GM21360 (cell line): Measurements from ENCODE around the gene MARCHF6.
"Not testable (repeated sequence)": the region's sequence is repeated elsewhere in the genome, so short reads cannot be mapped to it uniquely, and the experiment has no call there.

ENCODE experiments used
- ATAC-seq: cut with Tn5 transposase; IDR thresholded peaks from one replicate; pipeline ENCODE4 v1.9.1; 2021; ENCODE audit warnings: mild to moderate bottlenecking, moderate library complexity; ENCODE audit not compliant: unreplicated experiment

Gene MARCHF6

GRCh38 chr5:10344461-10345106, 8.9 kb upstream of the MARCHF6 start:
- not testable (repeated sequence) for ATAC-seq

DNA sequence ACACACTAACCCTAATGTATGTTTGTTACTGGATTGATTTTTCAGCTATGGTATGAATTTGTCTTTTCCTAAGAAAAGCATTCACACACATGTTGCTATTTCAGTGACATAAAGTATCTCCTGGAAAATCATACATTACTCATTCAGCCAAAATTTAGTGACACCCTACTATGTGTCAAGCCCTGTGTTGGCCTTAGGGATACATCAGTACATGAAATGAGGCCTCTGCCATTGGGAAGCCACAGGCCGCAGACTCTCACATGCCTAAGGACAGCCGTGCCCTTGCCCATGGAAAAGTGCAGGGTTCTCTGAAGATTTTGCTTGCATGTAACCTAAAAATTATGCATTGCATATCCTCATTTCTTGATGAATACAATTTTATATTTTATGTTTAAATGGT, 5.2 kb upstream of the MARCHF6 start:
- ATAC-seq: no peak

DNA sequence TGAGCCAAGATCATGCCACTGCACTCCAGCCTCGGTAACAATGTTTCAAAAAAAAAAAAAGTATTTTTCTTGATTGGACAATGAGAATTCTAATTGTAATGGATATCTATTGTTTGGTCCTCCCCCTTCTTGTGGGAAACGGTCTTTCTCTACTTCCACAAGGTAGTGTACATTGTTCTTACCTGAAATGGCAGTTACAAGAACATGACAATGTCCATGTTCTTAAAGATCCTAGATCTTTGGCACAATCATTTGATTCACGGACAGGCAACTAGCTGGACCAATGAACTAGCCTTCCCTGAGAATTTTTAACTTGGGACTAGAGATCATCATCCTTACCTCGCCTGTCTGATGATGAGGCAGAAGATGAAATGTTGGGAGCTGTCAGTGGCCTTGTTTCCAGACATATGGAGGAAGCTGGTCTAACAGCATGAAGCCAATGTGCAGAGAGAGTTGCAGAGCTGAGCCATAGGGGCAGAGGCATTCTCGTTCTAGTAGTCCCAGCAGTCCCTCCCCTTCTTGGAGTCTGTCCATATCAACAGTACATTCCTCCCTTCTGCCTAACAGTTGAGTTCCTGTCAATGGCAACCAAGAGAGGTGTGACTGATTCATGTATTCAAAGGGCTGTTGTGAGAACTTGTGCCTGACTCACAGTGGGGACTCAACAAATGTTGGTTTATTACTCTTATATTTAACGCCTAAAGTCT, 2.1 kb upstream of the MARCHF6 start:
- no peak for ATAC-seq

DNA sequence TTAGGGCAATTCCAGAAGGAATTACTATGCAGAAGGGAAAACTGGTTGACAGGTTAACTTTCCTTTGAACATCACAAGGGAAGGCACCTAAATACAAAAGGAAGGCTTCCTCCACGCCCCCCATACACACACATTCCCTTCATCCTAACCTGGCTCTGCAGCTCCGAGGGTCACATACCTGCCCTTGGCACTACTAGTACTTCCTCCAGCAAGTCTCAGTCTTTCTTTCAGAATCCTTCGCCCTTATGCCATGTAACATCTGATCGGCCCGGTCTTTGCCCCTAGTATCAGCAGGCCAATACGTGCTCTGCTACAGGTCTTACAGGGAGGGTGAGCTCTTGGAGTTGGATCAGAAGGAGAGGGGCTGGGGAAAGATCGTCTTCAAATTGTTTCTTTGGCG, 1.6 kb upstream of the MARCHF6 start:
- no peak for ATAC-seq

DNA sequence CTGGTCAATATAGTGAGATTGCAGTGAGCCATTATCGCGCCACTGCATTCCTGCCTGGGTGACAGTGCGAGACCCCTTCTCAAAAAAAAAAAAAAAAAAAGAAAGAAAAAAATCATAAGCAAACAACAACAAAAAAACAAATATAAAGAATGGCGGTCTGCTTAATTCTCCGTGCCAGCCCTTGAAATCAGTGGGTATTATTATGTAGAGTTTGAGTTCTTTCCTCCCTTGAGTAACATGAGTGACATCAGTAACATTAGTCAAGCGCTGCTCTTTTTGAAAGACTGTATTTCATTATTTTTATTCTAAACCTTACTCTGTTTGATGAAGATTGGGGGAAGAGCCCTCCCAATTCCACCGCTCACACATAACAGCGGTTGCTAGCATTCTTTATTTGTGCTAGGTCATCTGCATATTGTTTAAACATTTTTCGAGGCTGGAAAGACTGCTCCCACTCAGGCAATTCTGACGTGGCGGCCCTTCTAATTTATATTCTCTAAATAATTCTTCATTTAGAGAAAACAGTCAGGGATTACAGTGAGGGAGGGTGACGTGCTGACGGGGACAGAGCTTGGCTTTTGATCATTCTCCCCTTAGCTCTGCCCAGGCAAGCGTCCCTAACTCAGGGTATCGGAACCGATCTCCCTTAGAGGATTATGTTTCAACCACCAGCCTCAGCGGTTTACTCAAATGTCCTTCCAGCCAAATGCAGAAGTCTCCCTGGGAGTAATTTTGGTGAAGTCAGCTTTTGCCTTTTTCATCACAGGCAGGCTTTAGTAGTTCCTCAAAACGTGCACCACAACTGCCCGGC, 860 bp upstream of the MARCHF6 start:
- ATAC-seq: peak; percentile 11

GRCh38 chr5:10354048-10354872, 765 bp downstream of the MARCHF6 start:
- ATAC-seq: peak; percentile 12

GRCh38 chr5:10355071-10355889, 1.8 kb downstream of the MARCHF6 start:
- no peak for ATAC-seq

DNA sequence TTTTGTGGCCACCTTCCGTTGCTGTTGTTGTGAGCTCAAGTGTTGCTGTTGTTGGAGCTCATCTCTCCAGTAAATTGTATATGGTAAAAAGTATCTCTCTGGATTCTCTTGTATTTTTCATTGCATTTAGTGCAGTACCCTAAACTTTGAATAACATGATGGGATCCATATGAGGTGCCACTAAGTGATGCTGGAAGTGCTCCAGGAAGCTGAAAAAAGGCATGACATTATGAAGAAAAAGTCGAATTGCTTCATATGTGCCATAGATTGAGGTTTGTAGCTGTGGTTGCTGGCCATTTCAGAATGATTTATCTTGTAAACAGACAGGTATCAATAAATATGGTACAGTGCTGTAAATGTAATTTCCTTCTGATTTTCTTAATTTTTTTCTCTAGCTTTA, 5.5 kb downstream of the MARCHF6 start:
- ATAC-seq: no peak

GRCh38 chr5:10360686-10361085, 7.2 kb downstream of the MARCHF6 start:
- ATAC-seq: no peak

DNA sequence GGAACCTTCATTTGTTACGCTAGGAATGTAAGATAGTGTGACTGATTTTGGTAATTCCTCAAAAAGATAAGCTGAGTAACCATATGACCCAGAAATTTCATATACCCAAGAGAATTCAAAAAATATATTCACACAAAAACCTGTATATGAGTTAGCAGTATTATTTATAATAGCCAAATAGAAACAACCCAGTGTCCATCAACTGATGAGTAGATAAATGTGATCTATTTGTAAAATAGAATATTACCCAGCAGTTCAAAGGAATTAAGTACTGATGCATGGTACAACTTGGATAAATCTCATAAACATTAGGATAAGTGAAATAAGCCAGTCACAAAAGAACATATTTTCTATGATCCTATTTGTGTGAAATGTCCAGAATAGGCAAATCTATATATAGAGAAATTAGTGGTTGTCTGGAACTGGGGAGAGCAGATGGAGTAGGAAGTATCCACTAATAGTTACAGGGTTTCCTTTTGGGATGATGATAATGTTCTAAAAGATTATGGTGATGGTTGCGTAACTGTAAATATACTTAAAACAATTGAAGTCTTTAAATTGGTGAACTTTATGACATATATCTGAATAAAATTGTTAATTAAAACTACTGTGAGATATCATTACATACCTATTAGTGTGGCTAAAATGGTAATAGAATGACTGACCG, 10.2 kb downstream of the MARCHF6 start:
- no peak for ATAC-seq

GRCh38 chr5:10364186-10364689, 10.7 kb downstream of the MARCHF6 start:
- ATAC-seq: no peak

- no peak for ATAC-seq
Observed at GRCh38 chr5:10365782-10366181, 12.3 kb downstream of the MARCHF6 start.

GRCh38 chr5:10366310-10367272, 13.1 kb downstream of the MARCHF6 start:
- no peak for ATAC-seq

- ATAC-seq: no peak
Observed at GRCh38 chr5:10367579-10367978, 14.1 kb downstream of the MARCHF6 start.

GRCh38 chr5:10370931-10371330, 17.4 kb downstream of the MARCHF6 start:
- no peak for ATAC-seq

GRCh38 chr5:10371369-10371768, 17.9 kb downstream of the MARCHF6 start:
- not testable (repeated sequence) for ATAC-seq

GRCh38 chr5:10372726-10373709, 19.5 kb downstream of the MARCHF6 start:
- no peak for ATAC-seq
